H1 (cell line): Measurements from ENCODE around the gene CARD14. TPM values are rescaled to one million over a fixed set of nuclear protein-coding genes. Genes with fewer than 3 reads are reported as not detected.

Source experiments
- CTCF ChIA-PET: fragments of 300-600 bp; sonication (Branson Sonifier 250); formaldehyde crosslinking; loops from one replicate; lab custom pipeline; 2021; ENCODE audit not compliant: partially characterized antibody; lab: Charles Lee
- POLR2A ChIA-PET: fragments of 300-600 bp; sonication (Branson Sonifier 250); formaldehyde crosslinking; loops from one replicate; lab custom pipeline; 2021; ENCODE audit warnings: inconsistent platforms; ENCODE audit not compliant: partially characterized antibody; lab: Charles Lee
- DNase-seq, 2 experiments: peaks; one replicate each; pipeline versions ENCODE4 v3.0.0 to v3.0.0-alpha.2; 2010 to 2022; ENCODE audit warnings: low spot score in 2 of 2, low read depth in 1 of 2, mixed read lengths in 1 of 2
- FAIRE-seq: peaks from 2 replicates; lab custom pipeline; 2011; peaks lifted over from hg19 to GRCh38; lab: Jason Lieb, UNC
- H2AFZ ChIP-seq: 2 replicates; pipeline ENCODE4 v1.8.1; 2012; ENCODE audit warnings: low read length, inconsistent platforms
- H2AK5ac ChIP-seq: 2 replicates; pipeline ENCODE4 v1.6.1; 2013; ENCODE audit warnings: low read depth, low read length
- H2BK120ac ChIP-seq: replicated peaks from 2 replicates; pipeline ENCODE3; 2013; ENCODE audit warnings: low read depth, low read length, inconsistent platforms
- H2BK12ac ChIP-seq: 2 replicates; pipeline ENCODE4 v1.6.1; 2013; ENCODE audit warnings: low read depth, low read length
- H2BK15ac ChIP-seq: 2 replicates; pipeline ENCODE4 v1.6.1; 2013; ENCODE audit warnings: low read length
- H2BK20ac ChIP-seq: 2 replicates; pipeline ENCODE4 v1.6.1; 2013; ENCODE audit warnings: low read length
- H2BK5ac ChIP-seq: 2 replicates; pipeline ENCODE4 v1.6.1; 2013; ENCODE audit warnings: low read depth, low read length
- H3K14ac ChIP-seq: 2 replicates; pipeline ENCODE4 v1.6.1; 2013; ENCODE audit warnings: inconsistent platforms; ENCODE audit not compliant: insufficient read length
- H3K18ac ChIP-seq: 2 replicates; pipeline ENCODE4 v1.6.1; 2013; ENCODE audit warnings: low read length; ENCODE audit errors: extremely low read depth
- H3K23ac ChIP-seq: 2 replicates; pipeline ENCODE4 v1.6.1; 2013; ENCODE audit warnings: inconsistent platforms; ENCODE audit not compliant: insufficient read length
- H3K23me2 ChIP-seq: 2 replicates; pipeline ENCODE4 v1.6.1; 2013; ENCODE audit warnings: low read depth, low read length
- H3K27ac ChIP-seq: 2 replicates; pipeline ENCODE4 v1.6.1; 2011; ENCODE audit warnings: low read depth, low read length, inconsistent platforms
- H3K27me3 ChIP-seq, 4 experiments: replicated peaks in 1 of 4; 1 replicate in 1 of 4; 2 replicates in 3 of 4; pipeline versions ENCODE4 v1.6.1 to v1.8.1; 2011 to 2013; ENCODE audit warnings: low read length in 3 of 4, mild to moderate bottlenecking in 3 of 4, inconsistent platforms in 2 of 4, mixed read lengths in 2 of 4, moderate library complexity in 1 of 4; ENCODE audit not compliant: control insufficient read depth in 3 of 4, insufficient read depth in 3 of 4; ENCODE audit errors: extremely low read depth in 1 of 4
- H3K36me3 ChIP-seq, 4 experiments: 2 replicates each; pipeline versions ENCODE4 v1.6.1 to v1.8.1; 2011 to 2013; ENCODE audit warnings: mild to moderate bottlenecking in 4 of 4, low read length in 3 of 4, moderate library complexity in 2 of 4, control low read depth in 1 of 4, inconsistent platforms in 1 of 4; ENCODE audit not compliant: insufficient read depth in 4 of 4, control insufficient read depth in 2 of 4
- H3K4ac ChIP-seq: replicated peaks from 2 replicates; pipeline ENCODE3; 2013; ENCODE audit warnings: low read length, low read depth, mixed read lengths, inconsistent platforms; ENCODE audit not compliant: insufficient read length
- H3K4me1 ChIP-seq, 4 experiments: replicated peaks in 1 of 4; 1 replicate in 1 of 4; 2 replicates in 3 of 4; pipeline versions ENCODE4 v1.6.1 to v1.8.1; 2011 to 2013; ENCODE audit warnings: low read length in 3 of 4, inconsistent platforms in 2 of 4, mixed read lengths in 1 of 4; ENCODE audit not compliant: insufficient read depth in 4 of 4, control insufficient read depth in 3 of 4
- H3K4me2 ChIP-seq, 2 experiments: 2 replicates each; pipeline versions ENCODE4 v1.6.1 to v1.8.1; 2011 to 2013; ENCODE audit warnings: low read depth in 2 of 2, low read length in 2 of 2, control low read depth in 1 of 2, inconsistent platforms in 1 of 2, mild to moderate bottlenecking in 1 of 2; ENCODE audit not compliant: insufficient read depth in 1 of 2
- H3K4me3 ChIP-seq, 4 experiments: fragments of 200-600, 300-600 bp in 1 of 4; sonication (generic), shearing (Covaris generic), sonication (Bioruptor Twin) in 1 of 4; 2 replicates each; pipeline versions ENCODE4 v1.5.1 to v1.8.1; 2011 to 2016; ENCODE audit warnings: low read length in 4 of 4, low read depth in 3 of 4, control low read depth in 2 of 4, inconsistent platforms in 2 of 4, mild to moderate bottlenecking in 2 of 4, mixed read lengths in 1 of 4, moderate library complexity in 1 of 4; ENCODE audit not compliant: insufficient read depth in 2 of 4; ENCODE audit errors: extremely low read depth in 1 of 4
- H3K56ac ChIP-seq: replicated peaks from 2 replicates; pipeline ENCODE3; 2013; ENCODE audit warnings: low read depth, mild to moderate bottlenecking, mixed read lengths, low read length, inconsistent platforms; ENCODE audit not compliant: insufficient read length
- H3K79me1 ChIP-seq: 2 replicates; pipeline ENCODE4 v1.6.1; 2013; ENCODE audit warnings: low read depth, low read length, control low read depth
- H3K79me2 ChIP-seq, 2 experiments: 2 replicates each; pipeline versions ENCODE4 v1.6.1 to v1.8.1; 2012 to 2013; ENCODE audit warnings: low read length in 2 of 2, mild to moderate bottlenecking in 2 of 2, inconsistent platforms in 1 of 2; ENCODE audit not compliant: insufficient read depth in 2 of 2, control insufficient read depth in 1 of 2
- H3K9ac ChIP-seq, 4 experiments: replicated peaks in 1 of 4; 1 replicate in 1 of 4; 2 replicates in 3 of 4; pipeline versions ENCODE4 v1.6.1 to v1.8.1; 2011 to 2013; ENCODE audit warnings: low read depth in 3 of 4, low read length in 3 of 4, control low read depth in 2 of 4, mild to moderate bottlenecking in 2 of 4, moderate library complexity in 2 of 4, inconsistent platforms in 1 of 4; ENCODE audit errors: extremely low read depth in 1 of 4
- H3K9me3 ChIP-seq, 2 experiments: 2 replicates each; pipeline versions ENCODE4 v1.6.1 to v1.8.1; 2012 to 2013; ENCODE audit warnings: mild to moderate bottlenecking in 2 of 2, moderate library complexity in 2 of 2, control low read depth in 1 of 2, inconsistent platforms in 1 of 2, low read depth in 1 of 2, low read length in 1 of 2, mixed read lengths in 1 of 2; ENCODE audit not compliant: insufficient read depth in 2 of 2
- H4K20me1 ChIP-seq, 2 experiments: replicated peaks in 1 of 2; 2 replicates each; pipeline versions ENCODE3 to v1.8.1; 2011 to 2013; ENCODE audit warnings: inconsistent platforms in 2 of 2, low read length in 2 of 2, mild to moderate bottlenecking in 1 of 2; ENCODE audit not compliant: insufficient read depth in 2 of 2, control insufficient read depth in 1 of 2
- H4K5ac ChIP-seq: 2 replicates; pipeline ENCODE4 v1.6.1; 2013; ENCODE audit warnings: low read length, low read depth, mixed read lengths, inconsistent platforms; ENCODE audit not compliant: insufficient read length
- H4K8ac ChIP-seq: 2 replicates; pipeline ENCODE4 v1.8.0; 2013; ENCODE audit warnings: mild to moderate bottlenecking, moderate library complexity, low read length, inconsistent platforms; ENCODE audit not compliant: insufficient read depth; ENCODE audit errors: extremely low read depth
- H4K91ac ChIP-seq: replicated peaks from 2 replicates; pipeline ENCODE3; 2013; ENCODE audit warnings: low read length, mixed read lengths, inconsistent platforms; ENCODE audit not compliant: insufficient read length
- ASH2L ChIP-seq: fragments of 200-600, 300-600 bp; sonication (generic); IDR thresholded peaks from one replicate; pipeline ENCODE4 v1.7.1; 2017; ENCODE audit warnings: low read length
- GABPA ChIP-seq: IDR thresholded peaks from 2 replicates; pipeline ENCODE4 v1.6.1; 2011; ENCODE audit warnings: mild to moderate bottlenecking, low read length, moderate library complexity, borderline replicate concordance; ENCODE audit not compliant: insufficient read depth
- RAD21 ChIP-seq, 2 experiments: IDR thresholded peaks in 1 of 2; conservative IDR thresholded peaks in 1 of 2; 2 replicates each; pipeline ENCODE4 v1.6.1; 2011; ENCODE audit warnings: low read depth in 2 of 2, low read length in 2 of 2, improper control_type of control experiment in 1 of 2, inconsistent platforms in 1 of 2, mild to moderate bottlenecking in 1 of 2, moderate library complexity in 1 of 2
- WGBS, 2 experiments: shearing (Covaris generic) in 1 of 2; methylation state at CpG; one replicate each; pipeline versions ENCODE4 v1.1.6 to v1.1.7; 2013 to 2015; ENCODE audit warnings: low lambda C conversion rate in 2 of 2, mixed read lengths in 2 of 2, inconsistent platforms in 1 of 2, low coverage in 1 of 2, missing lambda C conversion rate in 1 of 2; ENCODE audit not compliant: insufficient replicate concordance in 2 of 2, insufficient coverage in 1 of 2, insufficient read length in 1 of 2; ENCODE audit errors: extremely low coverage in 1 of 2, missing lambda C conversion rate in 1 of 2; 5-methylcytosine and 5-hydroxymethylcytosine counted together
- polyA plus RNA-seq, 7 experiments: library from polyadenylated mRNA; depleted of rRNA in 3 of 7; stranded (reverse) in 5 of 7; unstranded in 2 of 7; fragments of >200 nt in 5 of 7; fragments of 200-250 nt in 2 of 7; gene quantifications; 1 replicate in 5 of 7; 2 replicates in 1 of 7; 4 replicates in 1 of 7; pipeline versions ENCODE4 v1.2.1 to v1.2.3, GENCODE V29; 2011 to 2013; ENCODE audit warnings: missing spikeins in 2 of 7, mixed read lengths in 2 of 7
- total RNA-seq: library from RNA; stranded (reverse); fragmentation: NEBNext Ultra II Directional; extraction: Animal tissue kit (Norgen Biotek cat#: 25700); gene quantifications from 2 replicates; pipeline ENCODE4 v1.2.1, GENCODE V29; 2021
- TF ChIP-seq, protein P1 (sequence below), 3 experiments: IDR thresholded peaks; 1 replicate in 2 of 3; 2 replicates in 1 of 3; pipeline versions ENCODE4 v1.5.1 to v1.6.1; 2011; ENCODE audit warnings: low read length in 3 of 3, mild to moderate bottlenecking in 3 of 3, inconsistent platforms in 2 of 3, low read depth in 1 of 3, moderate library complexity in 1 of 3; ENCODE audit not compliant: insufficient read depth in 1 of 3; ENCODE audit errors: control extremely low read depth in 1 of 3

The CARD14 gene
- total and polyA plus RNA-seq, 2 of the 8 experiments (the other 6 are each of a cell fraction or from before 2014, with no cell fraction given), result 0.08 TPM; not detected in 1

DNA sequence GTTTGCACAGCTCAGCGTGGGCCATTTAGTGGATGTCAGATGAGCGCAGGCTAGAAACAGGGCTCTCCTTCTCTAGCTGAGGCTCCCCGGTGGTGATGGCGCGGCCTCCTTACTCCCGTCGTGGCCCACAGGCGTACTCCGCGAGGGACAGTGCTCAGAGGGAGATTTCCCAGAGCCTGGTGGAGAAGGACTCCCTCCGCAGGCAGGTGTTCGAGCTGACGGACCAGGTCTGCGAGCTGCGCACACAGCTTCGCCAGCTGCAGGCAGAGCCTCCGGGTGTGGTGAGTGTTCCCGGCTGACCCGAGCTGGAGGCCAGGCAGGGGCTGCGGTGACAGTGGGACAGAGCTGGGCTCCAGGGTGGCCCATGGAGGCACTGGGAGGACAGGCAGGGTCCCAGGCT lies 21.4 kb downstream of the CARD14 start:
- ChIA-PET CTCF (interaction anchor here (0.7 to 8.0 kb wide), 22 partner anchors 9 to 173 kb away, joined by 3 to 90 read pairs (median 4); no protein-coding TSS in a partner anchor), POLR2A (interaction anchor here (0.6 to 2.0 kb wide), 5 partner anchors 10 to 144 kb away, joined by 3 to 9 read pairs (median 6); no protein-coding TSS in a partner anchor)
- H3K14ac ChIP-seq, result no peak overlapping the region
- no peak overlapping the region for H3K4me2 ChIP-seq
- H3K9me3 ChIP-seq, result no peaks in the 10 kb centered on the region
- no peak overlapping the region for H3K23ac ChIP-seq
- H3K79me1 ChIP-seq, result no peaks in the 10 kb centered on the region
- H3K79me2 ChIP-seq, result no peaks in the 10 kb centered on the region
- DNase-seq, result peak in 1 of 2 experiments; percentile 58
- no peak for FAIRE-seq
- peak overlapping the region; percentile 9 for H4K91ac ChIP-seq
- no peak overlapping the region for H2AFZ ChIP-seq
- no peaks in the 10 kb centered on the region for H3K23me2 ChIP-seq
- H4K20me1 ChIP-seq, result peaks cover 0 to 1% of the 10 kb centered on the region in 2 experiments
- H2BK120ac ChIP-seq, result no peak overlapping the region
- H4K5ac ChIP-seq, result no peak overlapping the region
- H4K8ac ChIP-seq, result peak overlapping the region; percentile 79; the same call in 1 of the 2 replicates
- H3K4ac ChIP-seq, result no peak overlapping the region
- H2BK12ac ChIP-seq, result no peak overlapping the region
- no peaks in the 10 kb centered on the region; a peak in 1 of 7 replicates for H3K27me3 ChIP-seq
- no peak overlapping the region for H2BK5ac ChIP-seq
- no peak overlapping the region for H3K56ac ChIP-seq
- H3K9ac ChIP-seq, result no peak overlapping the region
- no peak overlapping the region for H3K4me3 ChIP-seq
- H3K27ac ChIP-seq, result no peak overlapping the region
- no peak overlapping the region; the same call in 1 of the 2 replicates for H3K18ac ChIP-seq
- no peak overlapping the region for H2AK5ac ChIP-seq
- TF ChIP-seq ASH2L, result no peak
- TF ChIP-seq GABPA, result 0 out of 2 replicates have a peak, but pooled peaks have one; percentile 68
- TF ChIP-seq RAD21 (IDR thresholded peaks at IDR 0.05 in 1 of 2, conservative IDR thresholded peaks at IDR 0.05 in 1 of 2; ENCODE audit: low read depth in 2 of 2, low read length in 2 of 2), result peak; percentile 70 to 77
- TF ChIP-seq, protein P1, sequence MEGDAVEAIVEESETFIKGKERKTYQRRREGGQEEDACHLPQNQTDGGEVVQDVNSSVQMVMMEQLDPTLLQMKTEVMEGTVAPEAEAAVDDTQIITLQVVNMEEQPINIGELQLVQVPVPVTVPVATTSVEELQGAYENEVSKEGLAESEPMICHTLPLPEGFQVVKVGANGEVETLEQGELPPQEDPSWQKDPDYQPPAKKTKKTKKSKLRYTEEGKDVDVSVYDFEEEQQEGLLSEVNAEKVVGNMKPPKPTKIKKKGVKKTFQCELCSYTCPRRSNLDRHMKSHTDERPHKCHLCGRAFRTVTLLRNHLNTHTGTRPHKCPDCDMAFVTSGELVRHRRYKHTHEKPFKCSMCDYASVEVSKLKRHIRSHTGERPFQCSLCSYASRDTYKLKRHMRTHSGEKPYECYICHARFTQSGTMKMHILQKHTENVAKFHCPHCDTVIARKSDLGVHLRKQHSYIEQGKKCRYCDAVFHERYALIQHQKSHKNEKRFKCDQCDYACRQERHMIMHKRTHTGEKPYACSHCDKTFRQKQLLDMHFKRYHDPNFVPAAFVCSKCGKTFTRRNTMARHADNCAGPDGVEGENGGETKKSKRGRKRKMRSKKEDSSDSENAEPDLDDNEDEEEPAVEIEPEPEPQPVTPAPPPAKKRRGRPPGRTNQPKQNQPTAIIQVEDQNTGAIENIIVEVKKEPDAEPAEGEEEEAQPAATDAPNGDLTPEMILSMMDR (IDR thresholded peaks at IDR 0.05; ENCODE audit: control extremely low read depth in 1 of 3, insufficient read depth in 1 of 3, low read depth in 1 of 3, low read length in 3 of 3), result peak; percentile 57 to 71 (median 57)
- H2BK20ac ChIP-seq, result no peak overlapping the region
- WGBS, 2 experiments, result 78% methylated on average over 20 of the region's 20 CpGs; no CpG with 5 or more reads in 1 of the 2 experiments
- H3K4me1 ChIP-seq, result no peaks in the 10 kb centered on the region
- no peak overlapping the region for H2BK15ac ChIP-seq
- H3K36me3 ChIP-seq, result no peaks in the 10 kb centered on the region
